Stimulated activated CD8-positive, alpha-beta memory T cell treated with anti-CD3 and anti-CD28 coated beads, Interleukin-4, amount 100 ng/mL, for 1 hour (primary cell): Measurements from ENCODE around the gene RUNX1.

Experiments
- DNase-seq, 2 donors: peaks; one replicate each; pipeline ENCODE4 v3.0.0-alpha.2; 2020; ENCODE audit warnings: low read depth in 2 of 2, low spot score in 1 of 2

The RUNX1 gene

DNA sequence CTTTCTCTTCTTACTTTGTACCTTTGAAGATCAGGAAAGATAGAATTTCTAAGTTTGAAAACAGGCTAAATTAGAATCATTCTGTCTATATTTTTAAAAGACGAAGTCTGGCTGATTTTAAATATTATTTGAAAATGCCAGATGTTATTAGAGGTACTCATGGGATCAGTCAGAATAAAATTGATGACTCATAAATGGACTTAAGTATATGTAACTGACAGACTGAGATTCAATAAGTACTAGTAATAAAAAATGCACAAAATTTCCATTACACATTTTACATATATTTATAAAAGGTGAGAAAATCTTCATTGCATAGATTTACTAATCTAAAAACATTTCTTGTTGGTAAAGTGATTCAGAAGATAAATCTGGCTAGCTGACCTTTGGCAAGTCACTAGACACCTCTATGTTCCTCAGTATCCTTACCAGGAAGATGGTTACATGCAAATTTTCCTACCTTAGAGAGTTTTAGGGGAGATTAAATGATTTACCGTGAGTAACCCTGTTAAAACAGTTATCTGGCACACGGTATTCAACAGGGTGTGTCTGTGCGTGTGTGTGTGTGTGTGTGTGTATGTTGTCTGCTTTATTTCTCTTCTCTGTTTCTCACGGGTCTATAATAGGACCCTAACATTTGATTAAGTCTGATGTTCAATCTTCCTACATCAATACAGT is 189.0 kb downstream of the RUNX1 start:
- DNase-seq = no peak

DNA sequence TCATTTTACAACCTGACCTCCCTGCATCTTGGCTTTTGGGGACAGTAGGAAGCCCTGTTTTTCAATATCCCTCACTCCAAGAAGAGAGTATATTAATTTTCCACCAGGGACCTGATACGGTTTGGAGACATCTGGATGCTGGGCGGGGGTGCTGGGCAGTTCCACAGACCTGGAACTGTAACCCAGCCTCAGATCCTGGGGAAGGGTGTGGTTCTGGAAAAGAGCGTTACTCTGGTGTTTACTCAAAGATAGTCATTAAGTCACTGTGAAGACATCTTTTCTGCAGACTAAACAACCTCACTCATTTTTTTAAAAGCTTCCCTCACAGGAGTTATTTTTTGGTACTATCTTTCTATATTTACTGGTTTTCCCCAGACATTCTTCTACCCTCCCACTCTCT is 190.5 kb downstream of the RUNX1 start:
- DNase-seq = no peak

DNA sequence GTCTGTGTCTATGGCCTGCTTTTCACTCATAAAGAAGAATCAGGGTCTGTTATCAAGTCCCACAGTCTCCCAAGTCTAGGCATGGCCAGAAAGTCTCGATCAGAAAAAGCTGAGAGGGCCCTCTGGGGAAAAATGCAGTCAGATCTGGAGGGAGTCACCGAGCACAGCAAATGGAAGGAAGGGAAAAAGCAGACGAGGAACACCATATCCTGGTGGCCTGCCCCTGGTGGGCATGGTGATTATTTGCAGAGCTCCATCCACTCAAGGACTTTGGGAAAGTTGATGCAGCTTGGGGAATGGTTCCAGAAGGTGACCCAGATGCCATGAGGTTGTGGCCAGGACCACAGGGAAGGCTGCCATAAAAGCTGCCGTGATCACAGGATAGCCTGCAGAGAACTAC is 191.2 kb downstream of the RUNX1 start:
- no peak for DNase-seq

DNA sequence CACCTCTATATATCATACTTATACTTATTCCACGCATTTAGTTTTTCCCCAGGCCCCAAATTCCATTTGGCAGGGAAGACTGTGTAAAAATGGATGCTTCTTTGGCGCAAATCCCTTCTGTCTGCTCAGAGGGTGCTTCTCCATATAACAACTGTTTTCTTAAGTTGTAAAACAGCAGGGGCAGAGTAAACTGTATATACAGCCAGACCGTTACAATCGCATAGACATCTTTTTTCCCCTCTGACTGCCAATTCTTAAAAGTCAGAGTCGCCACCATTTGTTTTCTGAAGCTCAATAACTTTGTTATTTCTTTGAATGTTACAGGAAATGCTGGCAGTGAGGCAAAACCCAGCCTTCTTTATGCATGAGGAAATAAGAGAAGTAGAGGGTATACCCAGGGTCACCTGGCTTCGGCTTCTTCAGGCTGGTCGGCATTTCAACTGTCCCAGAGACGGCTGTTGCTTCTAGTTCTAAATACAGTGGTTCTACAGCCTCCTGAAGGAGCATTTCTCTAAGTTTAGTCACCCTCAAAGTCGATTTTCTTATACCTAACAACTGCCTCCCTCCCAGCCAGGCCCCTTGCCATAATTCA is 191.9 kb downstream of the RUNX1 start:
- DNase-seq = no peak

DNA sequence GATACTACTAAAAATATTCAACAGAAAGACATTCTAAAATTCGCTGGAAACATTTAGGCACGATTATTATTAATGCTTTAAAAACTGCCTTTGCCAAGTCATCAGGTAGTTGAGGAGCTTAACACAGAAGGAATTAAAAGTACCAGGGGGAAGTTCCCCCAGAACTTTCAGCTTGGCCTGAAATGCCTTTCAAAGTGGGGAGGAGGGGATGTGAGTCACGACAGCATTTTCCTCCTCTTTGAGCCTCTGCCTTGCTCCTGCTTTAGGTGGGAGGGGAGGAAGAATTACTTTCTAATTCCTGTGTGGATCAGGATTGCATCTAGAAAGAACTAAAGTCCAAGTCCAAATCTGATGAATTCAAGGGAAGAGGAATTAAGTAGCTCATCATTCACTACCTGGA is 196.7 kb downstream of the RUNX1 start:
- no peak for DNase-seq

DNA sequence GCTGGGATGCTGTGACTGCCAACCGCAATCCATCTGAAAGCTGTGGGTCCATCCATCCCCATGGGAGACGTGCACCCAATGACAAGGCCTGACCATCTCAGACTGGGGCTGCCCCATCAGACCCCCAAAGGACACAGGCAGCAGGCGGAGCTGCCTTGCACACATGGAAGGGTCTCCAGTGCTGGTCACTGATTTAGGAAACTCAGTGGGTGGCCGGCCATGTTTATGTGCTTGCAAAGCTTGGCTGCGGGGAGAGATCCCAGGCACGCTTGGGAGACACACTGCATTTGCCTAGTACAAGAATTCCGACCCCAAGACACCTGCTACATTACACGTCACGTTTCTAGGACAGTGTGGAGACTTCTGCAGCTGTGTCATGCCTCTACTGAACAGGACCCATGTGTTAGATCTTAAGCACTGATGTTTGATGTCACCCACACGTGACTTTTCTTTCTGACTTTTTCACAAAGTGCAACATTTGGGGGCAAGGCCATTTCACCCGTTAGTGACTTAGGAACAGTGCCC is 198.9 kb downstream of the RUNX1 start:
- no peak for DNase-seq

DNA sequence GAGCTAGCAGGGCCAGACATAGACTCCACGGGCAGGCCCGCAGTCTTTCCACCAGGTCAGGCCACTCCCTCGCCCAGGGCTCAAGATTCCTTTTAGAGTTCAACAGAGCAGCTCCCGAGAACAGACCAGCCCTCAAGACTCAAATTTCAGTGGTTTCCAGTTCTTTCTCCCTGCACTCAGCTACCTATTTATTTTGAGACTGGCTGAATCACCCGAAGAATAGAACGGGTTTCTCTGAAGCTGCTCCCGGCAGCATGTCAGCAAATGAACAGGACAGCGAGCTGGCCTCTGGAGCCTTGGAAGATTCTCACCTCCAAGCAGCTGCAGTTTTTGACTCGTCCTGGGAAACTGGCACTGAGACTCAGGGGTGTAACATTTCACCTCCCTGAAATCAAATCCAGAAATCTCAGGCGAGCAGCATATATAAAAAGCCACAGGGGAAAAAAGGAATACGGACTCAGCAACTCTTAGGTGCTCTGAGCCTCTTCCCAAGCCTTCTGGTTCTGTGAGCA is 202.4 kb downstream of the RUNX1 start:
- DNase-seq = no peak

DNA sequence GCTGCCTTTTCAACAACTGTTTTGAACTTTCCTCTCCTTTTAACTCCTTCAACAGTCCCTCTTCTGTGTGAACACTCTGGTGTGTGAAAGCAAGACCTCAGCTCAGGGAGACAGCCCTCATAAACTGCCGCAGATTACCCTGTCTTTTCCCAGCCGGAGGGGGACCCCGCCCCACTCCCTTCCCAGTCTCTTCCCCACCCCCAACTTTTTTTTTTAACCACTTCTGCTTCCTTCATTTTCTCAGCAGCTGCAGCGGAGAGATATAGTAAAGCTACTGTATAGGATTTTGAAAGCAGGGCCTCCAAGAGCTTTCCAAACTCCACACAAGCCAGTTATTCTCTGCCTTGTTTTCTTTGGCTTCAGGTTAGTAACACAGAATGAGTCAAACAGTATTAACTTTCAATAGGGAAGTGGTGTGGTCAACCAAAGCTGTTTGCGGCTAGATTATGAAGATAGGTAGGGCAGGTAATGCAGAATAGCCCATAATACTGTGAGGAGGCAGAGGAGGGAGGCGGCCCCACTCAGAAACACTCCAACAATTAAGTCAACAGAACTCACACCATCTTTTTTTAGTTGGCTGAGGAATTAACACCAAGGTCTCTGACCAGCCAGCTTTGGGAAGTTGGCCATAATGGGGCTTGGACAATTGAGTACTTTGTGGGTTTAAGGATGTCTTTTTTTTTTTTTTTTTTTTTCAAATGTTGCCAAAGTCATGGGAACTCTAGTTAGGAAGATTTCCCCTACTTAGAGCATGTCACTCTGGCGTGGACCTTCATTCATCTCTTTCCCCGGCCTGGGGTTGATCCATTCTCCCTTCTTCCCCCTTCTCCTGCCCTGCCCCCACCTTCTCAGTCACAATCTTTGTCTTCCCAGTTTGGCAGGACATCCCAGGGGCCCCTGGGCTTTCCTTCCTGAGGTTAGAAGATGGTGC is 203.3 kb downstream of the RUNX1 start:
- no peak for DNase-seq

DNA sequence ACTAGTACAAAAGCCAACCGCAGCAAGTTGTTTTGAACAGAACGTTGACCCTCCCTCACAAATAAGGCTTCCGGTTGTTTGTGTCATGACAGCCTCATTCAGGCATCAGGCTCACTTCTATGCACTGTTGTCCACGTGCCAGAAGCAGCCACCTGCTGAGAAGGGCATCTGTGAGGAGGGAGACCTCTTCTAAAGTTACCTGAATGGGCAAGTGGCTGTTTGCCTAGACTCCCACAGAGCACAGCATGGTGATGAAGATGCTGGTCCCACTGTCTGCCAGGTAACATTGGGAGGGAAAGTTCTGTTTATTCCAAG is 204.2 kb downstream of the RUNX1 start:
- DNase-seq = no peak

DNA sequence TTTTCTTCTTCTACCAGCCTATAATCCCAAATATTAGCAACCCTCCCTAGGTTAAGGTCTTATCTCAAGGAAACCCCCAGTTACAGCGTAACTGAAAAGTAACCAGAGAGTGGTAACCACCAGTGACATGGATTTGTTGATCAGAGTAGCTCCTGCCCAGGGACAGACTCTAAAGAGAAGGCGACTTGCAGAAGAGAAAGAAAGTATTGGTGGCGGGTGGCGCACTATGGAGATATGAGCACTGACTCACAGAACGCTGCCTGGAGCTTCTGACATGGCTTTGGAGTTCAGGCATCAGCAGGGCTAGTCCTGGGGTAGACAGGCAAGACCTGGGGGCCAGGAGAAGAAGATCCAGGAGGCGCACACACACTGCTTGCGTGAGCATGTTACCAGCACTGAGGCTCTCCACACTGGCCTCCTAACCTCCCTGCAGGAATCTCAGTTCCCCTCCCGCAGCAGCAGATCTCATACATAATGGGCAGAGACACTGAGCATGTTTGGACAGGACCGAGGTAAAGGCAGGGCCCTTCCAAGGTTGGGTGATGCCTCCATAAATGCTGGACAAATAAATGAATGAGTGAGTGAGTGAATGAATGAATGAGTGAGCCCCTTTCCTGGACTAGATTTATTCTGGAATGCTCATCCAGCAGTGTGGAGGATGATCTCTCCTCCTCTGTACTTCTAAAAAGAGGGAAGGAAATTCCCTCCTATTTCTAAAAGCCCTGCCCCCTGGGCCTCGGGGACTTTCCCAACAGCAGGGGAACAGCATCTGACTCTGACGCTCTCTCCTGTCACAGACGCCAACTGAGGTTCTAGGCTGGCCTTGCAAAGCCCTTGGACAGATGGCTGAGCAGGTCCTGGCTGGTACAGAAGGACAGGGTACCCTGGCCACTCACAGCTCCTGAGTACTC is 204.8 kb downstream of the RUNX1 start:
- no peak for DNase-seq

DNA sequence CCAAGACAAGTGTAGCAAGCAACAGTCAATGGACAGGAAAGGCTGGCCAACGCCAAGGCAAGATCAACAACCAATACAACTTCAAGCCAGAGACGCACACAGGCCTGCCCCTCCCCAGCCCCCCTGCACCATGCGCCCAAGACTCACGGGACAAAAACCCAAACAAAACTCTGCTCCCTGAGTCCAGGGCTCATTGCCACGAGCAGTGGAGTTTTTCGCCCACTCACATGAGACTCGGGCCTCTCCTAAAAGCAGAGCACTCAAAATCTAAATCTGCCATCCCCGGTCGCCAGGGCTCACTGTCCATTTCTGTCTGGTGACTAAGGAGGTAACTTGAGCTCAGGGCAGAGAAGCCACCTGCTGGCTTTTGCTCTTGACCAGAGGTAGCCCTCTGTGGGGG is 205.5 kb downstream of the RUNX1 start:
- no peak for DNase-seq

DNA sequence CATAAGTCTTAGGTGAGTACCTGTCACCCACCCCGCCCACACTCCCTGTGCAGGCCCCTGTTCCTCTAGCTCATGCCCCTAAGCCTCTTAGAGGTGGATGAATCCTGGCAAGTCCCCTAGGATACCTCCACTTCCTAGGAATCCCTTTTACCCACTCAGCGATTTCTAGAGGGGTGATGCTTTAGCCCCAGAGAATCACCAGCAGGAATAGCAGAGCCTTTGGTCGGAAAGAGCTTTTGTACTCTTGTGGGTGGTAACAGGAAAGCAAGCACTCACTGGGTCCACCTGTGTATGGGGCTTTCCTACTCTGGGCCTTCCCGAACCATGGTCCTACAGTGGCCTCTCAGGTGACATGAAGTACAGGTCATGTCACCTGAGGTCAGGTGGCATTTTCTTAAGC is 207.9 kb downstream of the RUNX1 start:
- DNase-seq = no peak

DNA sequence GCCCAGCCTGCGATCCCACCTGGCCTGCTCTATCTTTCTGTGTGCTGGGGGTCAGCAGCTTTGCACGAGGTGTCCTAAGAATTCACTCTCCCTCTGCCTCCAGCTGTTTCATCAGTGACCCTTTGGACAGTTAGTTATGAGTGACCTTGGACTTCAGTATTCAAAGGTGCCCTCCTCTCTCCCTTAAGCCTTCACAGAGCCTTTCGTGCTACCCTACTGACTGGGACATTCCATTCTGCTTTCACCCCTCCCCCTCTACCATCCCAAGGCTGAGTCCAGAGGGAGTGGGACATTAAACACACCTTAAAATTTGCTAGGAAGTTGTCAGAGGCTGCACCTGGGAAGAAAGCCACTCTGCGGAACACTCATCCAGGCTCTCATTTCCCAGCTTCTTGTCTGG is 208.4 kb downstream of the RUNX1 start:
- no peak for DNase-seq

DNA sequence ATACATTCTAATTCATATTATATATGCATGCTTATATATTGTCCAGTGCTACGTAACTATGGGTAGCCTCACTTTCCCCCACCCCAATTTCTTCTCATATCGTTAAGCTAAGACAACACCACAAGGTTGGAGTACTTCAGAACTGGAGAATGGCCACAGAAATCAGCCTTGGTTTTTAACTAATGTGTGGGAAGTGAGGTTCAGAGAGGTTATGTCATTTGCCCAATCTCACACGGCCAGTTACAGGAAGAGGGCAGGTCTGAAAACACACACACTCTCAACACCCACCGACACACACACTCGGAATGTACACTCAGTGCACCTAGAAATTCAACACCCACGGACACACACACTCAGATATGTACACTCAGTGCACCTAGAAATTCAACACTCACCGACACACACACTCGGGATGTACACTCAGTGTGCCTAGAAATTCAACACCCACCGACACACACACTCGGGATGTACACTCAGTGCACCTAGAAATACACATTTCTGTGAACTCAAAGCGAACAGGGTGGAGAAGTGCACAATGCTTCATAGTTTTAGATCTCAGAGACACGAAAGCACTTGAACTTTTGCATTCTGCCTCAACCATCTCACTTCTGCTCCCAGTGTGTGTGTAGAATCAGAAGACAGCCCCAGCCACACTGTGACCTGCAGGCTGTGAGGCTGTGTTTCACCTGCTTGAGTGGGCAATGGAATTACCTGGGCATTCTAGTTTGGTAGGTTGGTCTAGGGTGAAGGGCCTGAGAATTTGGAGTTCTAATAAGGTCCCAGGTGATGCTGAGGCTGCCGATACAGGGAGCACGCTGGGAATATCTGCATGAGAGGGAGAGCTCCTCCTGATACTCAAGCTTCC is 209.9 kb downstream of the RUNX1 start:
- no peak for DNase-seq

DNA sequence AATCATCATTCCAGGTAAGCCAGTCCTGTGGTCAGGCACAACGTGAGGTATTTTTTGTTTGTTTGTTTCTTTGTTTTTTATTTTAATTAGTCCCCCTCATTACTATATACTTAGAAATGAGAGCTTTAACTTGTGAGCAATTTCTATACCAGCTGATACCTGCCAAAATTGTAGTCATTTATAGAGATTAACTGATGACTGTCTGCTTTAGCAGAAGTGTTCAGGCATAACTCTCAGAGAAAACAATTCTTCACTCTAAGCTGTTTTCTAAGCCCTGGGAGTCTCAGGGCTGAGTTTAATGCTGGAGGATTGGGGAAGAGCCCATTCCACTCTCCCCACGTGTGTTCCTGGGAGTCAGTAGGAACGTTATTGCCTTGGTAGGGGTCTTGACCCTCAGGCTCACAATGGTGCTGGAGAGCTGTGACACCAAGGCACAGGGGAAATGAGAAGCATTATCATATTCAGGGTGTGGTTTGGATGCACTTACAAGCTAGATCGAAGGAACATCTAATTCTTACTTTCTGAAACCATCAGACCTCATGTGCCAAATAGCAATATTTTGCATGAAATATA is 212.1 kb downstream of the RUNX1 start:
- no peak for DNase-seq

DNA sequence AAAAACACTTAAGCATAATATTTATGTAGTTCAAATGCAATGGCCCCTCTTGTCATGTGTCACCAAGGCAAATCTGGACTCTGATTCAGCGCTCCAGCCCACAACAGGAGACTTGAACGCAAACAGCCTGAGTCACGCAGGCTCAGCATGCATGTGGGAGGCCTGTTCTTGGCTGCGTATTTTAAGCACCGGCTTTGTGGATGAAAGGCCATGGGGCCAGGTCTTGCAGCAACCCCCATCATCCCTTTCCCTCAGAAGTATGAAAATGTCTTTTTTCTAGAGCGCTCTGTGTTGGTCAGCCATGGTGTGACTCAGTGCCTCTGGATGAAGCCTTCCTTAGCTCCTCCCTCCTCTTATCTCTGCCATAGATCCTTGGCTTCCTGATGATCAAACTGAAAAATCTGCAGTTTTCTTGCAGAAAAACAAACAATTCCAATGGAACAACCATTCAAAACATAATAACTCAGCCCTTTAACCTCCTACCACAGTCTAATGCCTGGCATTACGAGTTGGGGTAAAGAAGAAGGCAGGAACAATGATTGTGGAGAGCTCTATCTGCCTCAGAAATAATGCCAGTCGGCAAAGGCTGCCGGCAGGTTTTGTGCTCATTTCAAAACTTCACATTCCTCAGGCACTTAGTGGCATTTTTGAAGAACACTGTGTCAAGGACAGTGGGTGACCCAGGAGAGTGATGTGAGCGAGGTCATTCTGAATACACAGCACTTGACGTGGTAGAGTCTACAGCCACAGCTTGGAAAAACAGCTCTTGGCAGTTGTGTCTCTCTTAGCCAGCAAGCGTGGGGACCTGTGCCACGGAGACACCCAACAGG is 212.8 kb downstream of the RUNX1 start:
- no peak for DNase-seq

DNA sequence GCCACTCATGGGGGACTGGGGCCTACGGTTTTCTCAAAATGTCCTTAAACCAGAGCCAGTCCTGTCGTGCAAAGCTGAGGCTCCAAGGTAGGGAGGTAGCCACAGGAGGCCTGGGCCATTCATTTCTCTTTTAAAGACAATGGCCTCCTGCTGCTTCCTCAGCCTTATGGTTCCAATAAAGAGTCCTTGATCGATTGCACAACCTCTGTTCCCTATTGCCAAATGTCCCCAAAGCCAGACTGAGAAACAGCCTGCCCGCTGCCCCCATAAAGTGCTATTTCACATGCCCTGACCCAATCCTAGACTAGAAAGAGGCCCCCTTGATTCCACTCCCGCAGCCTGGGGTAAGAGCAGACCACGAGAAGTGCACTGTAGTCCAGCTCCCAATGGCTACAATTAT is 213.6 kb downstream of the RUNX1 start:
- no peak for DNase-seq

DNA sequence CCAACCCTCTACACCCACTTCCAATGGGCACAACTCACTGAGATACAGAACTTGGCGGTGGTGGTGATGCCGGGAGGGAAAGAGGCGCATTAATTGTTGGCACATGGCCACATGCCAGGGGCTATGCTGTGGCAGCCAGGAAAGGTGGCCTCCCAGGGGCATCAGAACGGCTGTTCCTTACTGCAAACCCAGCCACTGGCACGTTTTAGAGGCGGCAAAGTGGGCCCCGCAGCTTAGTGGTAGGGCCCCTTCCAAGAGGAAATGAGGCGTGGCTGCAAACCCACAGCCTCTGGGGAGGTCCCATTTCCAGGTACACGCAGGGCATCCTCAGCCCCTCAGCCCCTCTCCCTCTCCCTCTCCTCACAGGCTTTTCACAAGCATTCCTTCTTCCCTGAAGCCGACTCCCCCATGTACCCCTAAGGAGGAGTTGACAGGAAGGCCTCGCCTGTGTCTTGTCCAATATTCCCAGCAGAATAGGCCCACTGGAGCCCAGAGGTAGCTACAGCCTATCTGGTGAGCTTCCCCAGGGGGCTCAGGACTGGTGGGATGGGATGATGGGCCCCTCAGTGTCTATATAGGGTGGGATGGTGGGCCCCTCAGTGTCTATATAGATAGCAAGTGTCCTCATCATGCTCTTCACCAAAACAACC is 214.1 kb downstream of the RUNX1 start:
- no peak for DNase-seq
